Renal cortex interstitium (tissue), 15 donors: Measurements from ENCODE around the gene F2RL1. TPM values are rescaled to one million over a fixed set of nuclear protein-coding genes. Genes with fewer than 3 reads are reported as not detected.
"Not testable (repeated sequence)": the region's sequence is repeated elsewhere in the genome, so short reads cannot be mapped to it uniquely, and the experiment has no call there.

Experiments
- DNase-seq, 11 donors: peaks; one replicate each; pipeline ENCODE4 v3.0.0-alpha.2; 2013; ENCODE audit warnings: low read depth in 9 of 11, low spot score in 4 of 11; ENCODE audit errors: extremely low read depth in 1 of 11
- long read RNA-seq, 16 experiments: transcript quantifications; one replicate each; lab custom pipeline, GENCODE V29; 2026
- polyA plus RNA-seq, 3 donors: library from polyadenylated mRNA; unstranded; fragments of 120-200 nt; gene quantifications; one replicate each; pipeline ENCODE4 v1.2.1, GENCODE V29; 2013; ENCODE audit not compliant: insufficient read length in 3 of 3

The F2RL1 gene, protein sequence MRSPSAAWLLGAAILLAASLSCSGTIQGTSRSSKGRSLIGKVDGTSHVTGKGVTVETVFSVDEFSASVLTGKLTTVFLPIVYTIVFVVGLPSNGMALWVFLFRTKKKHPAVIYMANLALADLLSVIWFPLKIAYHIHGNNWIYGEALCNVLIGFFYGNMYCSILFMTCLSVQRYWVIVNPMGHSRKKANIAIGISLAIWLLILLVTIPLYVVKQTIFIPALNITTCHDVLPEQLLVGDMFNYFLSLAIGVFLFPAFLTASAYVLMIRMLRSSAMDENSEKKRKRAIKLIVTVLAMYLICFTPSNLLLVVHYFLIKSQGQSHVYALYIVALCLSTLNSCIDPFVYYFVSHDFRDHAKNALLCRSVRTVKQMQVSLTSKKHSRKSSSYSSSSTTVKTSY
- 10 to 100 TPM; 32.4 to 47.2 (median 41.8) TPM for polyA plus RNA-seq
- long read RNA-seq, donor 1, transcript F2RL1-201 (2 exons, 2,914 nt) = major isoform, 7 of 7 reads
- long read RNA-seq, donor 1, partial matches to known transcripts = 0 of 7 reads
- long read RNA-seq, donor 1, other reads (novel, unspliced or antisense) = 0 of 7 reads
- long read RNA-seq, donor 2, transcript F2RL1-201 (2 exons, 2,914 nt) = major isoform, 9 of 24 reads
- long read RNA-seq, donor 2, partial matches to known transcripts = 15 of 24 reads
- long read RNA-seq, donor 2, other reads (novel, unspliced or antisense) = 0 of 24 reads
- long read RNA-seq, donor 3, transcript F2RL1-201 (2 exons, 2,914 nt) = major isoform, 18 of 18 reads
- long read RNA-seq, donor 3, partial matches to known transcripts = 0 of 18 reads
- long read RNA-seq, donor 3, other reads (novel, unspliced or antisense) = 0 of 18 reads
- long read RNA-seq, donor 4, transcript F2RL1-201 (2 exons, 2,914 nt) = major isoform, 12 of 12 reads
- long read RNA-seq, donor 4, partial matches to known transcripts = 0 of 12 reads
- long read RNA-seq, donor 4, other reads (novel, unspliced or antisense) = 0 of 12 reads
- long read RNA-seq, donor 5 = 0 reads
- long read RNA-seq, donor 6, transcript F2RL1-201 (2 exons, 2,914 nt) = major isoform, 13 of 13 reads
- long read RNA-seq, donor 6, partial matches to known transcripts = 0 of 13 reads
- long read RNA-seq, donor 6, other reads (novel, unspliced or antisense) = 0 of 13 reads
- long read RNA-seq, donor 7, transcript F2RL1-201 (2 exons, 2,914 nt) = major isoform, 10 of 10 reads
- long read RNA-seq, donor 7, partial matches to known transcripts = 0 of 10 reads
- long read RNA-seq, donor 7, other reads (novel, unspliced or antisense) = 0 of 10 reads
- long read RNA-seq, donor 8 = 0 reads
- long read RNA-seq, donor 9, transcript F2RL1-201 (2 exons, 2,914 nt) = major isoform, 9 of 9 reads
- long read RNA-seq, donor 9, partial matches to known transcripts = 0 of 9 reads
- long read RNA-seq, donor 9, other reads (novel, unspliced or antisense) = 0 of 9 reads
- long read RNA-seq, donor 10, transcript F2RL1-201 (2 exons, 2,914 nt) = major isoform, 9 of 9 reads
- long read RNA-seq, donor 10, partial matches to known transcripts = 0 of 9 reads
- long read RNA-seq, donor 10, other reads (novel, unspliced or antisense) = 0 of 9 reads
- long read RNA-seq, donor 11, transcript F2RL1-201 (2 exons, 2,914 nt) = major isoform, 11 of 19 reads
- long read RNA-seq, donor 11, partial matches to known transcripts = 8 of 19 reads
- long read RNA-seq, donor 11, other reads (novel, unspliced or antisense) = 0 of 19 reads
- long read RNA-seq, donor 12, partial matches to known transcripts = 0 of 3 reads
- long read RNA-seq, donor 12, other reads (novel, unspliced or antisense) = 0 of 3 reads
- long read RNA-seq, donor 13 = 0 reads
- long read RNA-seq, donor 14, transcript F2RL1-201 (2 exons, 2,914 nt) = major isoform, 8 of 8 reads
- long read RNA-seq, donor 14, partial matches to known transcripts = 0 of 8 reads
- long read RNA-seq, donor 14, other reads (novel, unspliced or antisense) = 0 of 8 reads
- long read RNA-seq, donor 15, transcript F2RL1-201 (2 exons, 2,914 nt) = major isoform, 6 of 6 reads
- long read RNA-seq, donor 15, partial matches to known transcripts = 0 of 6 reads
- long read RNA-seq, donor 15, other reads (novel, unspliced or antisense) = 0 of 6 reads
- long read RNA-seq, donor 16, transcript F2RL1-201 (2 exons, 2,914 nt) = major isoform, 34 of 34 reads
- long read RNA-seq, donor 16, partial matches to known transcripts = 0 of 34 reads
- long read RNA-seq, donor 16, other reads (novel, unspliced or antisense) = 0 of 34 reads

DNA sequence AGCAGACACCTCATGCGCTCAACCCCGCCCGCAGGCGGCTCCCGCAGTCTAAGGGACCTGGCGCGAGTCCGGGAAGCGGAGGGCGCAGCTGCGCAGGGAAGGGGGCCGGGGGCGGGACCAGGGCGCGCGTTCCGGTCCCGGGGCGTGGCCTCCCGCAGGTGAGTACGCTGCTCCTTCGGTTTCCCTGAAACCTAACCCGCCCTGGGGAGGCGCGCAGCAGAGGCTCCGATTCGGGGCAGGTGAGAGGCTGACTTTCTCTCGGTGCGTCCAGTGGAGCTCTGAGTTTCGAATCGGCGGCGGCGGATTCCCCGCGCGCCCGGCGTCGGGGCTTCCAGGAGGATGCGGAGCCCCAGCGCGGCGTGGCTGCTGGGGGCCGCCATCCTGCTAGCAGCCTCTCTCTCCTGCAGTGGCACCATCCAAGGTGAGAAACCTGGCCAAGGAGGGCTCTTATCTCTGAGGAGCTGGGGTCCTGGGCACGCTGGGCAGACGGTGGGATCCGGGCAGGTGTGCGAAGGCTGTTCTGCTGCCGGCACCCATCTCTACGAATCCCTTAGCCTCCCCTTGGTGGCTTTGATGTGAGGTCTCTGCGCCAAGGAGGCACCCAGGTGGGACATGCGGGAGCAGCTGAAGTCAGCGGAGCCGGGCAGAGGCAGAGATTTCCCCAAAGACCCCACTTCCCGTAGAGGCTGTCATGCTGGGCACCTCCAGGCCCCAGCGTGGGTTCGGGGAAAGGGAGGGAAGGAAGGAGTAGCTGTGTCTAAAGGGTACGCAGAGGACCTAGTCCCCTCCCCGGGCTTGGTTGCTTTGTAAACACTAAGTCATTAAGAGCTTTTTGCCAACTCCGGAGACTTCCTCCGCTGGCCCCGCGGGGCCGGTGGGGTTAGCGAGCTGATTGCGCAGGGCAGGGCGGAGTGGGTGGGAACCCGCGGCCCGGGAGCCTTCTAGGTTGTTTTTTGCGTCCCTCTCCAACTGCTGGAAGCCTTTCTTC lies at the start of gene F2RL1:
Gene F2RL1, plus strand, starts transcription at position 187 of the 988 bp plus-strand sequence. Its CDS starts 153 bp downstream, at position 340.
- peak in 10 of 11 donors; percentile 43 to 79 (median 67) for DNase-seq

DNA sequence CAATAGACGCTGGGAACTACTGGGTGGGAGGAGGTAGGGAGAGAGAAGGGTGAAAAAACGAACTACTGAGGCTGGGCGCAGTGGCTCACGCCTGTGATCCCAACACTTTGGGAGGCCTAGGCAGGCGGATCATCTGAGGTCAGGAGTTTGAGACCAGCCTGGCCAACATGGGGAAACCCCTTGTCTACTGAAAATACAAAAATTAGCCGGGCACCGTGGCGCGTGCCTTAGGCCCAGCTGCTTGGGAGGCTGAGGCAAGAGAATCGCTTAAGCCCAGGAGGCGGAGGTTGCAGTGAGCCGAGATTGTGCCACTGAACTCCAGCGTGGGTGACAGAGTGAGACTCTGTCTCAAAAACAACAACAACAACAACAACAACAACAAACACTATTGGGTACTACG lies 47.8 kb upstream of the F2RL1 start:
- DNase-seq = not testable (repeated sequence)

DNA sequence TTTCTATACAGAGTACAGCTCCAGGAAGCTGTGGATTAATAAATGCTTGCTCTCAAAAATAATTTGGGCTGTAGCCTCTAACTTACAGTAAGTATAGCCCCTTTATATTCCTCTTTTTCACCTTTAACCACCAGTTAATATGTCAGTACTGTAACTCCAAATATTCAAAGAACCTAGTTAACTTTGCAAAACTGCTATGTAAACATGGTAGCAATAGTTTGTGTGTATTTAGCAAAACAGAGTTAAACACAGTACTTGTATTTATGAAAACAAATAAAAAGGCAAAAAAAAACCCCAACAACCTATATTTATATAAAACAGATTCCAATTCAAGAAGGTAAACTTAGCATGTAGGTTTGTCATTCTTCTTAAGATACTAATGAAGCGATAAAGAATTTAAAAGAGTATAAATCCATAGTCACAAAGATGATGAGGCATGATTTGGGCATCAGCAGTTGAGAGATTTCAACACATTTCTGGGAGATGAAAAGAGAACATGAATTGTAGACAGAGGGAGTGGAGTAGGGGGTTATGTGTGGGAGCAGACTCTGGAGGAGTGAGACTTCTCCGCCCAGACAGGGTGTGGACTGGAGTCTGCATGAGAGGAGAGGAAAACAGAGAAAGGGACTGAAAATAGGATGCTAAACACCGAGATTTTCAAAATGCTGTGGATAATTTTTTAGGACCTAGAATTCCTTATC lies 47.0 kb upstream of the F2RL1 start:
- DNase-seq = no peak

DNA sequence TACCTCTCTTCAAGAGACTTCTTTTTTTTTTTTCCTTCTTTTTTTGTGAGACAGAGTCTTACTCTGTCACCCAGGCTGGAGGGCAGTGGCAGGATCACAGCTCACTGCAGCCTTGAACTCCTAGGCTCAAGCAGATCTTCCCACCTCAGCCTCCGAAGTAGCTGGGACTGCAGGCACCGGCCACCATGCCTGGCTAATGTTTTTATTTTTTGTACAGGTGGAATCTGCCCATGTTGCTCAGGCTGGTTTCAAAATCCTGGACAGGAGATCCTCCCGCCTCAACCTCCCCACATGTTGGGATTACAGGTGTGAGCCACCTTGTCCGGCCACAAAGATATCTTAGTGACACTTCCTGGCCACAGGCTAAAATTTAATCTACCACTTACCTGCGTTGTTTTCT lies 42.9 kb upstream of the F2RL1 start:
- DNase-seq = no peak

DNA sequence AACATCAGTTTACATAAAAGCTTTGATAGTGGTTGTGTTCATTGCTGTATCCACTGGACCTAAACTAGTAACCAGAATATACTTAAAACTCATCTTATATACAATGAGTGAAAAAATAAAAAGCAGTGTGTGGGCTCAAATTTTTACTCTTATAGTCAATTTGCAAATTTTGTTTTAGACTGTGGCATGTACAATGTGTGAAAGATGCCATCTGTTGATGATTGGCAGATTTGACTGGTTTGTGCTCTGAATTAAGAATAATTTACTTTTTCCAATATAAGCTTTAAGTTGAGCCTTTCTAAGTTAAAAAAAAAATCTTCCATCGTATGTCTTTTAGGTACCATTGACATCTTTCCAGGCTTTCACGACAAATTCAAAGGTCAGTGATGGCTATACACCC lies 42.4 kb upstream of the F2RL1 start:
- no peak for DNase-seq

DNA sequence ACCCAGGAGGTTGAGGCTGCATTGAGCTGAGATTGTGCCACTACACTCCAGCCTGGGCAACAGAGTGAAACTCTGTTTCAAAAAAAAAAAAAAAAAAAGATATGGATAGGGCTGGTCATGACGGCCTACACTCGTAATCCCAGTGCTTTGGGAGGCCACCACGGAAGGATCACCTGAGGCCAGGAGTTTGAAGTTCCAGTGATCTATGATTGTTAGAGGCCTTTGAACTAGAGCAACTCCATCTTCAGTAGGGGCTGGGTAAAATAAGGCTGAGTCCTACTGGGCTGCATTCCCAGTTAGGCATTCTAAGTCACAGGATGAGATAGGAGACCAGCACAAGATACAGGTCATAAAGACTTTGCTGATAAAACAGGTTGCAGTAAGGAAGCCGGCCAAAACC lies 38.2 kb upstream of the F2RL1 start:
- DNase-seq = not testable (repeated sequence)

DNA sequence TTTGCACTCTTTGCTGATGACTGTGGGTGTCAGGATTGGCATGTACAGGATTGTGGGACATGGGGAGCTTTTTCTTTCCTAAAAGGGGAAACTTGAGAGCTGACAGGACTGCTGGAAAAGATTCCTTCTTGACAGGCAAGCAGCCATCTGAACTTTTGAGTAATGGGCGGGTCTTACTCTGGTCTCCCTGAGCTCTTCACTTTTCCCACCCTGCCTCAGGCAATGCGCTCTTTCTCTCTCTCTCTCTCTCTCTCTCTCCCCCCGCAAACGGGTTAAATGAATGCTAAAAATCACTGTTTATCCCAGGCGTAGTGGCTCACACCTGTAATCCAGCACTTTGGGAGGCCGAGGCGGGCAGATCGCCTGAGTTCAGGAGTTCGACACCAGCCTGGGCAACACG lies 37.1 kb upstream of the F2RL1 start:
- no peak for DNase-seq

DNA sequence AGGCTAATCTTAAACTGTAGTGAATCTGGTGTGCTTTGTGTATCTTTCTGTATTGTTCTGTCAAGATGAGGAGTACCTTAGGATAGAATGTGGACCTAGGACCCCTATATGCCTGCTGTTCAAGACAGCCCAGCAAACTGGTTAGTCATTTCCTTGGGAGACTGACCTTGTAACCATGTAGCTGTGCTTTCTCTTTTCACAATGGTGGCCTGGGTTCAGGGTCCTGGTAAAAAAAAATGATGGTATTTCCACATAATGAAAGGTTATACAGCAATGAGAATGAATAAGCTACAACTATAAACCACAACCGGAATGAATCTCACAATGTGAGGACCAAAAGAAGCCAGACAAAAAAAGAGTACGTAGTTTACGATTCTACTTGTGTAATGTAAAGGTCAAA lies 36.4 kb upstream of the F2RL1 start:
- DNase-seq = no peak

DNA sequence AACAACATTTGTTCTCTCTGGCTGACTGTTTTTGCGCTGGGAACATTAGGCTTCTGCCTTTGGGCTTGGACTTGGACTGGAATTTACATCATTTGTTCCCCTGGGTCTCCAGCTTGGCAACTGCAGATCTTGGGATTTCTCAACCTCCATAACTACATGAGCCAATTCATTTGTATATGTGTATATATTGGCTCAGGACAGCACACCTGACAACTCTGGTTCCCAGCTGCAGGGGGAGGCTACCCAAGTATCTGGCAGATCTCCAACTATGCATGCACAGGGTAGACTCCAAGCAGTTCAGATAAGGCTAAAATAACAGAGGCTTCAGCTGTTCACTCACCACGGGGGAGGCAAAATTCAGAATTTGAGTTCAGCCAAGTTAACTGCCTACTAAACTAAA lies 31.6 kb upstream of the F2RL1 start:
- no peak for DNase-seq

DNA sequence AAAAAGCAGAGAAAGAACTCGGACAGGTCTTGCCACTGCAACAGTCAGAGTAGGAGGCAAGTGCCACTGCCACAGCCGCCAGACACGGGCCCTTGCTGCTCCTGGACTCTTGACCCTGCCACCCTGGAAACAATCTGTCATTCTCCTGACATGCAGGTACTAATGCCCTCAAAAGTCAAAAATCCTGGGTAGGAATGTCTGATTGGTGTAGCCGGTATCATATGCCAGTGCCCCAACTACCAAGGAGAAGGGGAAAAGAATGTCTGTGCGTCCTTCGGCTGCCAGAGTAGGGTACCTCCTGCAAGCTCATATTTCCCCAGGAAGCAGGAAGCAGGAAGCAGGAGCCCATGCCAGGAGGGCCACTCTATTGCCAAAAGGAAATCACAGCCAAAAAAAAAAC lies 30.5 kb upstream of the F2RL1 start:
- DNase-seq = no peak

DNA sequence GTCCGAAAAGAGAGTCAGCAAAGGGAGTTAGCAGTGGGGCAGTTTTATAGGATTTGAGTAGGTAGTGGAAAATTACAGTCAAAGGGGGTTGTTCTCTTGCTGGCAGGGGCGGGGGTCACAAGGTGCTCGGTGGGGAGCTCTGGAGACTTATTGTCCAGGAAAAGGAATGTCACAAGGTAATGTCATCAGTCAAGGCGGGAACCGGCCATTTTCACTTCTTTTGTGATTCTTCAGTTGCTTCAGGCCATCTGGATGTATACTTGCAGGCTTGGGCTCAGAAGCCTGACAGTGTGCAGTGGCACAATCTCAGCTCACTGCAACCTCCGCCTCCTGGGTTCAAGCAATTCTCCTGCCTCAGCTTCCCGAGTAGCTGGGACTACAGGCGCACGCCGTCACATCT lies 29.6 kb upstream of the F2RL1 start:
- not testable (repeated sequence) for DNase-seq

DNA sequence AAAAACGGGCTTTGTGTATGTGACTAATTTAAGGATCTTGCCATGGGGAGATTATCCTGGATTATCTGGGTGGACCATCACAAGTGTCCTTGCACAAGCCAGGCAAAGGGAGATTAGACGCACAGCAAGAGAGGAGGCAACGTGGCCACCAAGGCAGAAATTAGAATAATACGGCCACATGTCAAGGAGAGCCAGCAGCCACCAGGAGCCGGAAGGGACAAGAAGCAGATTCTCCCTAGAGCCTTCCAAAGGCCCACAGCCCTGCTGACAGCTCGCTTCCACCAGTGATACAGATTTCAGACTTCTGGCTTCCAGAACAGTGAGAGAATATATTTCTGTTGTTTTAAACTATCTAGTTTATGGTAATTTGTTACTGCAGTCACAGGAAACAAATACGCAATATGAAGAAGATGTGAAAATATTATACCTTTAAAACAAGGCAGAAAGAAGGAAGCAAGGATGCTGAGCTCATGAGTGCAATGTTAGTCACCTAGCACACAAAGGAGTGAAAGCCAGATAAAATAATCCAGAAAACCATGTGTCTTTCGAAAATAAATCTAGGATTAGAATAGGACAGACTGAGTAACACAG lies 28.7 kb upstream of the F2RL1 start:
- no peak for DNase-seq

DNA sequence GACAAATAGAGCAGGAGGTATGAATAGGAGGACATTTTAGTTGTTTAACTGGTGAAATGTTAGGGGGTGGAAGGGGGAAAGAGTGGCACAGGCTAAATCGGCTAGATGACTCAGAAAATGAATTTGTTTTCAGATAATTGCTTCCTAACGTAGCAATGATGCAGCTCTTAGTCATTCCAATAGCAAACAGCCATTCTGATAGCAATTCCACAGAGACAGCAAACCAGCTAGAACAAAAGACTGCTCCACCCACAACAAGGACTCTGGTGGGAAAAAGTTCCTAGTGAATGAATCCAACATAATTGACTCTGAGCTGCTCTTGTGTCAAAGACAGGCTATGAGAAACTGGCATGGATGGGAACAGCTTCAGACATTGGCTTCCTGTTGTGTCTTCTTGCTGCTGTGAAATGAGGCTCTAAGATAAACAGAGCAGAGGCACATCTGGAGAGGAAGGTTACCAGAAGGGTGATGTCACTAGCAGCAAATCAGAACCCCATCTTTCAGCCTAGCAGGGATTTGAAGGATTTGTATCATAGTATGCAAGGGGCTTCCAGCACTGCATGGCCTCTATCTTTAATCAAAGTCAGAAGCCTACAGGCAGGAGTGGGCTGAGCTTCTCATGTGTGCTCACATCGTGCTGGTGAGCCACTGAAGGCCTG lies 28.1 kb upstream of the F2RL1 start:
- no peak for DNase-seq

DNA sequence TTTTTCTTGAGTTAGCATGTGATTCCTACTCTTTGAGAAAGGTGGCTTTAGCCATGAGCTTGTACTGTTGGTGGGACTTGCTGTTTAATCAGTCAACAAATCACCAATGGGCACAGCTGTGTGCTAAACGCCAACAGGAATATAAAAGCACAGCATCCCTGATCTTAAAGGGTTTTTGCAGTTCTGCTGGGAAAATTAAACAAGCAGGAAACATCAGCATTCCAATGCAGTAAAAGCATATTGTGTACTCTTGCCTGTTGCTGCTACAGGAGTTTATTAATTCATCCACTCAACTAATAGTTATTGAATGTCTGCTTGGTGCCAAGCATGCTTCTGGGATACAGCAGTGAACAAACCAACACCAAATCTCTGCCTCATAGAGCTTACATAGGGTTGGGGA lies 27.4 kb upstream of the F2RL1 start:
- DNase-seq = no peak

DNA sequence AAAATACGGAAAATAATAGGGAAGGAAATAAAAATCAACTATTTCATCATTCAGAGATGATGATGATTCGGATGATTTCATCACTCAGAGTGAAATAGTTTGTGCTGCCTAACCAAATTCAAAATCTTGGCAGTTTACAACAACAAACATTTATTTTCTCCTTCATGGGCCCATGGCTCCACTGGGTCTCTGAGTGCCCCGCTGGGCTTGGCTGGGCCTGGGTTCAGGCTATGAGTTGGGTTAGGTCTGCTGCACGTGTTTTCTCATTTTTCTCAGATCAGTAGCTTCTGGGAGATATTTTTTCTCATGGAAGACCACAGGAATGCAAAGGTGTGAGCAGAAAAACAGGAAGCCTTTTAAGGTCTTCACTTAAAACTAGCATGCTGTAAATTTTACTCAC lies 24.0 kb upstream of the F2RL1 start:
- no peak for DNase-seq
